ENCODE data around the gene C4orf50.

Gene C4orf50

DNA sequence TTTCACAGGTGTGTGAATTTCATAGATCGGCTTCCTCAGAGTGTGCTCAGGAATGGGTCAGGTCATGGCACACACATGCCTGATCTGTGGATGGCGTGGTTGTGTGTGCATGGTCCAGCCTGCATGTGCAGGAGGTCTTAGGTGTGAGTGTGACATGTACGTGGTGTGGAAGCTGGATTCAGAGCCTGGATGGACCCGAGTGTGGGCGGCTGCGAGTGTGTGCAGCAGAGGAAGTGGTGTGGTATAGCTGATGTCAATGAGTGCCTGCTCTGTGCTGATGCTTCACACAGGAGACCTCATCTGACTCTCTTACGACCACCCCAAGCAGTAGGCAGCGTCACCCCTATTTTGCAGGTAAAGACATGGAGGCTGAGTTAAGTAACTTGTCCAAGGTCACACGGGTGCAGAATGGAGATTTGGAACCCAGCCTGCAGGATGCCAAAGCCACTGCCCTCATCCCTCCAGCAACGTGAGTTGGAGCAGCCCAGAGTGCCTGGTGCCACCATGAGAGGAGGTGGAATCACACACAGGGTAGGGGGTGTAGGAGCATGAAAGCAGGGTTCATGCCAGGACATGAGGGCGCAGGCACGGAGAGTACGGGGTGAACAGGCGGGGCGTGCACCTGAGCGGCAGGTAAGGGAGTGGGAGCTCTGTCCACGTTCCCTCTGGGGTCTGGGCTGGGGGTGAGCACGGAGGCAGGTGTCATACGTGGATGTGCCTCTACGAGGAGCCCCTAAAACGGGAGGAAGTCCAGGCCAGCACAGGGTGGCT lies 24.2 kb upstream of the C4orf50 start:
- Histone ChIP-seq H3K36me3 (ENCODE audit: control insufficient read depth, insufficient read depth, low read length) (no peaks in the 10 kb centered on the region), H4K8ac (ENCODE audit: low read depth, low read length) (no peak overlapping the region), H3K79me1 (ENCODE audit: low read length) (no peaks in the 10 kb centered on the region), H3K79me2 (ENCODE audit: control insufficient read depth, insufficient read depth, low read length) (no peaks in the 10 kb centered on the region), H3K4me1 (ENCODE audit: control insufficient read depth, low read depth, low read length) (no peaks in the 10 kb centered on the region), H2AK5ac (ENCODE audit: low read length) (no peak overlapping the region), H3K4ac (ENCODE audit: low read depth, low read length) (no peak overlapping the region), H3K4me2 (ENCODE audit: low read length) (no peak overlapping the region), H2BK15ac (replicated peaks; ENCODE audit: low read depth) (no peak overlapping the region), H3K4me3 (ENCODE audit: low read length) (no peak overlapping the region), H3K27me3 (ENCODE audit: insufficient read depth, low read length, poor library complexity) (no peaks in the 10 kb centered on the region), H2BK120ac (ENCODE audit: low read depth, low read length) (no peak overlapping the region), H3K27ac (ENCODE audit: low read depth, low read length) (no peak overlapping the region), H3K56ac (ENCODE audit: low read length) (no peak overlapping the region), H3K9ac (ENCODE audit: low read length) (no peak overlapping the region), H3K23ac (ENCODE audit: low read length) (no peak overlapping the region), H4K5ac (ENCODE audit: low read length) (no peak overlapping the region), H2BK5ac (ENCODE audit: low read length) (no peak overlapping the region), H3K18ac (ENCODE audit: low read length) (no peak overlapping the region)
- WGBS (ENCODE audit: extremely low coverage, insufficient coverage, low lambda C conversion rate) = no CpG with 5 or more reads among the region's 21 CpGs
- DNase-seq = no peak

DNA sequence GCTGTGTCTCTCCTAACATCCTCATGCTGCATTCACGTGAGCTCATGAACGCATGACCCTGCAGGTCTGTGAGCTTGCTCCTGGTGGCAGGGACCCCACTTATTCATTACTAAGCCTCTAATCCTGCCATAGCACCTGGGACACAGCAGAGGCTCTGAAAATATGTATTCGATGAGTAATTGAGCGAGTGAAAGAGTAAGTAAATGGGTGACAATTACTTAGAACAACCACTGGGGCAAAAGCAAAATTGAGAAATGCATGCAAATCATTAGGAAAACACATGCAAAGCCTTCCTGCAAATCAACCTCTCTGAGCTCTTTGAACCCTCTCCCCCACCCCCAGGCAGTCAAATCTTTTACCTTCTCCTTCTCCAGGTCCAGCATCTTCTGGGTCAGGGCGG lies 23.6 kb upstream of the C4orf50 start:
- Histone ChIP-seq H3K56ac (ENCODE audit: low read length) (no peak overlapping the region), H2AK5ac (ENCODE audit: low read length) (no peak overlapping the region), H3K18ac (ENCODE audit: low read length) (no peak overlapping the region), H3K23ac (ENCODE audit: low read length) (no peak overlapping the region), H3K4me3 (ENCODE audit: low read length) (no peak overlapping the region), H3K27me3 (ENCODE audit: insufficient read depth, low read length, poor library complexity) (no peaks in the 10 kb centered on the region), H4K5ac (ENCODE audit: low read length) (no peak overlapping the region), H3K9ac (ENCODE audit: low read length) (no peak overlapping the region), H2BK15ac (replicated peaks; ENCODE audit: low read depth) (no peak overlapping the region), H2BK5ac (ENCODE audit: low read length) (no peak overlapping the region), H3K27ac (ENCODE audit: low read depth, low read length) (no peak overlapping the region), H3K36me3 (ENCODE audit: control insufficient read depth, insufficient read depth, low read length) (no peaks in the 10 kb centered on the region), H4K8ac (ENCODE audit: low read depth, low read length) (no peak overlapping the region), H3K4ac (ENCODE audit: low read depth, low read length) (no peak overlapping the region), H3K4me2 (ENCODE audit: low read length) (no peak overlapping the region), H3K79me1 (ENCODE audit: low read length) (no peaks in the 10 kb centered on the region), H3K79me2 (ENCODE audit: control insufficient read depth, insufficient read depth, low read length) (no peaks in the 10 kb centered on the region), H3K4me1 (ENCODE audit: control insufficient read depth, low read depth, low read length) (no peaks in the 10 kb centered on the region), H2BK120ac (ENCODE audit: low read depth, low read length) (no peak overlapping the region)
- WGBS (ENCODE audit: extremely low coverage, insufficient coverage, low lambda C conversion rate) = no CpG with 5 or more reads among the region's 5 CpGs
- no peak for DNase-seq

DNA sequence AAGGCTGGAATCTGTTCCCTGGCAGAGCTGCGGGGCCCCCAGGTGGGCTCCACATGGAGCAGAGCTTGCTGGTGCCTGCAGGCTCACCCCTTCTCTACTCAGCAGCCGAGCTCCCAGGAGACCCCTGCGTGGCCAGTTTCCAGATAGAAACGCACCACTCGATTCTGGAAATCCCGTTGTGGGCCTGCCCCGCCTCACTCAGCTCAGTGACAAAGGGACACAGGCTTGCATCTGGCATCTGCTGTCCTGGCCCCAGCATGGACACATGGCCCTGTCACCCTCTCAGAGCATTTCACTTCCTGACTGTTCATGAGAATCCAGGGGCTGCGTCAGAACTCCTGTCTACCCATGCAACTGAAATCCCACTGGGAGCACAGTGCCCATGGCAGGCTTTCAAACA lies 20.5 kb upstream of the C4orf50 start:
- Histone ChIP-seq H3K4me1 (ENCODE audit: control insufficient read depth, low read depth, low read length) (peaks cover 4% of the 10 kb centered on the region), H3K23ac (ENCODE audit: low read length) (no peak overlapping the region), H3K27me3 (ENCODE audit: insufficient read depth, low read length, poor library complexity) (no peaks in the 10 kb centered on the region), H2AK5ac (ENCODE audit: low read length) (no peak overlapping the region), H3K79me1 (ENCODE audit: low read length) (no peaks in the 10 kb centered on the region), H3K18ac (ENCODE audit: low read length) (no peak overlapping the region), H3K4ac (ENCODE audit: low read depth, low read length) (no peak overlapping the region), H2BK15ac (replicated peaks; ENCODE audit: low read depth) (no peak overlapping the region), H4K8ac (ENCODE audit: low read depth, low read length) (no peak overlapping the region), H3K4me3 (ENCODE audit: low read length) (no peak overlapping the region), H2BK5ac (ENCODE audit: low read length) (no peak overlapping the region), H2BK120ac (ENCODE audit: low read depth, low read length) (no peak overlapping the region), H3K79me2 (ENCODE audit: control insufficient read depth, insufficient read depth, low read length) (no peaks in the 10 kb centered on the region), H3K36me3 (ENCODE audit: control insufficient read depth, insufficient read depth, low read length) (no peaks in the 10 kb centered on the region), H3K27ac (ENCODE audit: low read depth, low read length) (no peak overlapping the region), H3K56ac (ENCODE audit: low read length) (no peak overlapping the region), H3K9ac (ENCODE audit: low read length) (no peak overlapping the region), H4K5ac (ENCODE audit: low read length) (no peak overlapping the region), H3K4me2 (ENCODE audit: low read length) (no peak overlapping the region)
- no CpG with 5 or more reads among the region's 8 CpGs for WGBS (ENCODE audit: extremely low coverage, insufficient coverage, low lambda C conversion rate)
- DNase-seq = no peak

DNA sequence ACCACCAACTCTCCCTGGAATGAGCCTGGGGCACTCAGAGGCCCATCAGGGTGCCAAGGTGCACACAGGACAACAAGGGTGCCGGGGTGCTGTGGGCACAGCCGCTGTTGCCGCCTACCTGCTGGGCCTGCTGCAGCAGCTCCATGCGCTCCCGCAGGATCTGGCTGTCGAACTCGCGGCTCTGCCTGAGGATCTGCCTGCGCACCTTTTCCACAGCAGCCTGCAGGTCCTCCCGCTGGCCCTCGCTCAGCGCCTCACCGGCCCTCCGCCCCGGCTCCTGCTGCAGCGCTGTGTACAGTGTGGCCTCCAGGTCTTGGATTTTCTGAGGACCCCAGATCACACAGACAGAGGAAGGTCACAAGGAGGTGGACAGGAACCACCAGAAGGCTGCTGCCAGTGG lies 17.6 kb upstream of the C4orf50 start:
- Histone ChIP-seq H2BK5ac (ENCODE audit: low read length) (no peak overlapping the region), H4K5ac (ENCODE audit: low read length) (no peak overlapping the region), H3K79me1 (ENCODE audit: low read length) (no peaks in the 10 kb centered on the region), H3K4me3 (ENCODE audit: low read length) (no peak overlapping the region), H3K79me2 (ENCODE audit: control insufficient read depth, insufficient read depth, low read length) (no peaks in the 10 kb centered on the region), H3K4ac (ENCODE audit: low read depth, low read length) (no peak overlapping the region), H2BK15ac (replicated peaks; ENCODE audit: low read depth) (no peak overlapping the region), H2AK5ac (ENCODE audit: low read length) (no peak overlapping the region), H3K27me3 (ENCODE audit: insufficient read depth, low read length, poor library complexity) (no peaks in the 10 kb centered on the region), H3K4me1 (ENCODE audit: control insufficient read depth, low read depth, low read length) (peaks cover 4% of the 10 kb centered on the region), H3K23ac (ENCODE audit: low read length) (no peak overlapping the region), H4K8ac (ENCODE audit: low read depth, low read length) (no peak overlapping the region), H3K4me2 (ENCODE audit: low read length) (no peak overlapping the region), H2BK120ac (ENCODE audit: low read depth, low read length) (no peak overlapping the region), H3K36me3 (ENCODE audit: control insufficient read depth, insufficient read depth, low read length) (no peaks in the 10 kb centered on the region), H3K27ac (ENCODE audit: low read depth, low read length) (no peak overlapping the region), H3K18ac (ENCODE audit: low read length) (no peak overlapping the region), H3K56ac (ENCODE audit: low read length) (no peak overlapping the region), H3K9ac (ENCODE audit: low read length) (no peak overlapping the region)
- no peak for DNase-seq
- WGBS (ENCODE audit: extremely low coverage, insufficient coverage, low lambda C conversion rate) = no CpG with 5 or more reads among the region's 16 CpGs

DNA sequence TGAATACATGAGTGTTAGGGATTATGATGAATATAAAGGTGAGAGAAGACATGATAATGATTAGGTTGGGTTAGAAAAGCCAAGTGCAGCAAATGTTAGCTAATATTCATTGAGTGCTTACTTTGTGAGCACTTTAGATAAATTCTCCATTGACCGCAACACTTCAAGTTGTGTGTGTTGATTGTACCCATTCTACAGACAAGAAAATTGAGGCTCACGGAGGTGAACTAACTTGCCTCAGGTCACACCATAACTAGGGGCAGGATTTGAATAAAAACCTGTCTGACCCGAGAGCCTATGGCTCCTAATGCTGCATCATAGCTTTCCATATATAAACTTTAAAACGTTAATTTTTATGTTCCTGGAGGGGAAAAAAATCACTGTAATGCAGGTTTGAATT lies 15.2 kb upstream of the C4orf50 start:
- H2BK15ac ChIP-seq (replicated peaks; ENCODE audit: low read depth) = no peak overlapping the region
- WGBS (ENCODE audit: extremely low coverage, insufficient coverage, low lambda C conversion rate) = no CpG with 5 or more reads among the region's 4 CpGs

More for the DNA sequence above, 15.2 kb upstream of the C4orf50 start:
- Histone ChIP-seq H3K18ac (ENCODE audit: low read length) (no peak overlapping the region), H4K8ac (ENCODE audit: low read depth, low read length) (no peak overlapping the region), H2BK5ac (ENCODE audit: low read length) (no peak overlapping the region), H3K4me2 (ENCODE audit: low read length) (no peak overlapping the region), H3K27ac (ENCODE audit: low read depth, low read length) (no peak overlapping the region), H3K36me3 (ENCODE audit: control insufficient read depth, insufficient read depth, low read length) (no peaks in the 10 kb centered on the region), H3K79me1 (ENCODE audit: low read length) (no peaks in the 10 kb centered on the region), H3K4me3 (ENCODE audit: low read length) (no peak overlapping the region), H3K23ac (ENCODE audit: low read length) (no peak overlapping the region), H2AK5ac (ENCODE audit: low read length) (no peak overlapping the region), H3K79me2 (ENCODE audit: control insufficient read depth, insufficient read depth, low read length) (no peaks in the 10 kb centered on the region), H4K5ac (ENCODE audit: low read length) (no peak overlapping the region), H3K4ac (ENCODE audit: low read depth, low read length) (no peak overlapping the region), H3K27me3 (ENCODE audit: insufficient read depth, low read length, poor library complexity) (no peaks in the 10 kb centered on the region), H3K9ac (ENCODE audit: low read length) (no peak overlapping the region), H2BK120ac (ENCODE audit: low read depth, low read length) (no peak overlapping the region), H3K4me1 (ENCODE audit: control insufficient read depth, low read depth, low read length) (peaks cover 4% of the 10 kb centered on the region), H3K56ac (ENCODE audit: low read length) (no peak overlapping the region)
- no peak for DNase-seq

Measured in mesendoderm (in vitro differentiated cells).